ENCODE measurements around the gene MOB2. TPM values are rescaled to one million over a fixed set of nuclear protein-coding genes. Genes with fewer than 3 reads are reported as not detected.

MOB2 gene
- total RNA-seq, 4 donors from 2014 or later = 34.7 to 50.4 (median 40.5) TPM

DNA sequence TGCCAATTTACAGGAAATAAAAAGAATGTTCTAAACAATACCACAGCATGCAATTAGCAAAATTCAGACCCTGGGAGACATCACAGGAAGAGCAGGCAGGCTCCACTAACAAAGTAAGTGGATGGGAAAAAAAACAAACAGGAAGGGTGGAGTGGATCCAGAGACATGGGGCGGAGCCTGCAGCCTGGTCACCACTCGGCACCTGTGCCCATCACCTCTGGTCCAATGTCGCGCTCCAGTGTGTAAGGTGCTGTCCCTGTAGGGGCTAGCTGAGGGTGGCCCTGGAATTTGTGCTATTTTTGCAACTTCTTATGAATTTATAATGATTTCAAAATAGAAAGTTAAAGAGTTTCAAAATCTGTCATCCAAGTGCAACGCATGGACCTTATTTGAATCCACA lies 11.0 kb upstream of the MOB2 start:
- Histone ChIP-seq H3K27me3 (no peaks in the 10 kb centered on the region), H3K36me3 (peaks cover 0 to 6% (median 0%) of the 10 kb centered on the region in 3 donors), H3K4me1 (peaks cover 0 to 6% (median 0%) of the 10 kb centered on the region in 4 donors), H3K9me3 (no peaks in the 10 kb centered on the region), H3K4me3 (no peak overlapping the region), H3K27ac (no peak overlapping the region)
- no peak for DNase-seq
- TF ChIP-seq, protein P1, sequence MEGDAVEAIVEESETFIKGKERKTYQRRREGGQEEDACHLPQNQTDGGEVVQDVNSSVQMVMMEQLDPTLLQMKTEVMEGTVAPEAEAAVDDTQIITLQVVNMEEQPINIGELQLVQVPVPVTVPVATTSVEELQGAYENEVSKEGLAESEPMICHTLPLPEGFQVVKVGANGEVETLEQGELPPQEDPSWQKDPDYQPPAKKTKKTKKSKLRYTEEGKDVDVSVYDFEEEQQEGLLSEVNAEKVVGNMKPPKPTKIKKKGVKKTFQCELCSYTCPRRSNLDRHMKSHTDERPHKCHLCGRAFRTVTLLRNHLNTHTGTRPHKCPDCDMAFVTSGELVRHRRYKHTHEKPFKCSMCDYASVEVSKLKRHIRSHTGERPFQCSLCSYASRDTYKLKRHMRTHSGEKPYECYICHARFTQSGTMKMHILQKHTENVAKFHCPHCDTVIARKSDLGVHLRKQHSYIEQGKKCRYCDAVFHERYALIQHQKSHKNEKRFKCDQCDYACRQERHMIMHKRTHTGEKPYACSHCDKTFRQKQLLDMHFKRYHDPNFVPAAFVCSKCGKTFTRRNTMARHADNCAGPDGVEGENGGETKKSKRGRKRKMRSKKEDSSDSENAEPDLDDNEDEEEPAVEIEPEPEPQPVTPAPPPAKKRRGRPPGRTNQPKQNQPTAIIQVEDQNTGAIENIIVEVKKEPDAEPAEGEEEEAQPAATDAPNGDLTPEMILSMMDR (IDR thresholded peaks at IDR 0.05) = no peak
- TF ChIP-seq POLR2A (IDR thresholded peaks at IDR 0.05) = no peak

DNA sequence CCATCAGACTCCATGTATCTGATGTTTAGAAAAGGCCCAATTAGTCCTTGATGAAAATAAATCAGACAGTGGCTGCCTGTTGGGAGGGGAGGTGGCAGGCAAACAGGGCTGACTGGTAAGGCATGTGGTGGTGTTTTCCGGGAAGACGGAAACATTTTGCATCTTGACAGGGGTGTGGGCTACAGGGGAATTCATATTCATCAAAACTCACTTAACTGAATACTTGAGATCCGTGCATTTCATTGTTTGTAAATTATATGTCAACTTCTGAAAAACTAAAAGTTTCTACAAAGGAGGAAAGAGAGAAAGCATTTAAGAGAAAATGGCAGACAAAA lies 10.1 kb upstream of the MOB2 start:
- Histone ChIP-seq H3K4me3 (no peak overlapping the region), H3K9me3 (no peaks in the 10 kb centered on the region), H3K27ac (no peak overlapping the region), H3K36me3 (peaks cover 0 to 6% (median 0%) of the 10 kb centered on the region in 3 donors), H3K27me3 (no peaks in the 10 kb centered on the region), H3K4me1 (no peaks in the 10 kb centered on the region)
- TF ChIP-seq POLR2A (IDR thresholded peaks at IDR 0.05) = no peak
- TF ChIP-seq, protein P1 (IDR thresholded peaks at IDR 0.05) = no peak
- DNase-seq = no peak

DNA sequence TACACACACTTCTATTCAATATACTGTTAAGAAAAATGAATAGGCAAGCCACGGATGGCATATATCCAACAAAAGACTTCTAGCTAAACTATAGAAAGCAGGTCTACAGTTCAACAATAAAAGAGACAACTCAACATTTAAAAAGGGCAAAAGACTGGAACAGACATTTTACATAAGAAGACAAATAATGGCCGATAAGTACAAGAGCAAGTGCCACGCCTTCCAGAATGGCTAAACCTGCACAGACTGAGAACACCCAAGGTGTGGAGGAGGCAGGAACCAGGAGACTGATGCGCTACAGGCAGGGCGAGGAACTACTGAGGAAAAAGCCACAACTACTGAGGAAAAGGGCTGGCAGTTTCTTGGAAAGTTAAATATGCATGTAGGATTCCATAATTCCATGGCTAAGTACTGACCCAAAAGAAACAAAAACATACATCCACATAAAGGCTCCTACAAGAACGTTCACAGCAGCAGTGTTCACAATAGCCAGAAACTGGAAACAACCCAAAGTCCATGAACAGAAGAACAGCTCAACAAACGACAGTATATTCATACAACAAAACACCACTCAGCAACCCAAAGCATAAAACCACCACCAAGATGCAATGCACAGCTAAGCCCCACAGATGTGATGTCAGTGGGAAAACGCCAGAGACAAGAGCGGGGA lies 9.6 kb upstream of the MOB2 start:
- TF ChIP-seq, protein P1 (IDR thresholded peaks at IDR 0.05) = no peak
- no peak for TF ChIP-seq POLR2A (IDR thresholded peaks at IDR 0.05)
- Histone ChIP-seq H3K27ac (no peak overlapping the region), H3K4me3 (no peak overlapping the region), H3K4me1 (no peaks in the 10 kb centered on the region), H3K27me3 (no peaks in the 10 kb centered on the region), H3K36me3 (peaks cover 0 to 6% (median 0%) of the 10 kb centered on the region in 3 donors), H3K9me3 (no peaks in the 10 kb centered on the region)
- DNase-seq = no peak

DNA sequence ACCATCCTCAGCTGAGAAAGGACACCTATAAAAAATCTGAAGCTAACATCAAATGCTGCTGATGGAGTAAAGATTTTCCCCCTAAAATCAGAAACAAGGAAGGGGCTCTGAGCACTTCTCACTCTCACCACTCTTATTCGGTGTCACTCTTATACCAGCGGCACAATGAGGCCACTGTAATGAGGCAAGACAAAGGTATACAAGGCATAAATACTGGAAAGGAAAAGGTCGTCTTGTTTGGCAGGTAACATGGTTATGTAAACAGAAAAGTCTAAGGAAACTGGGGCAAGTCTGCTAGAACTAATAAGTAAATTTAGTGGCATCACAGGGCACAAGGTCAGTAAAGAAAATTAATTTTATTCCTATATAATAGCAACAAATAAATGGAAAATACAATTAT lies 8.1 kb upstream of the MOB2 start:
- no peaks in the 10 kb centered on the region for H3K36me3 ChIP-seq
- no peaks in the 10 kb centered on the region for H3K9me3 ChIP-seq
- H3K4me1 ChIP-seq = peaks cover 0 to 2% (median 0%) of the 10 kb centered on the region in 4 donors
- no peak overlapping the region for H3K27ac ChIP-seq
- TF ChIP-seq, protein P1 (IDR thresholded peaks at IDR 0.05) = no peak
- no peak for TF ChIP-seq POLR2A (IDR thresholded peaks at IDR 0.05)
- no peaks in the 10 kb centered on the region for H3K27me3 ChIP-seq
- no peak overlapping the region for H3K4me3 ChIP-seq
- DNase-seq = no peak

DNA sequence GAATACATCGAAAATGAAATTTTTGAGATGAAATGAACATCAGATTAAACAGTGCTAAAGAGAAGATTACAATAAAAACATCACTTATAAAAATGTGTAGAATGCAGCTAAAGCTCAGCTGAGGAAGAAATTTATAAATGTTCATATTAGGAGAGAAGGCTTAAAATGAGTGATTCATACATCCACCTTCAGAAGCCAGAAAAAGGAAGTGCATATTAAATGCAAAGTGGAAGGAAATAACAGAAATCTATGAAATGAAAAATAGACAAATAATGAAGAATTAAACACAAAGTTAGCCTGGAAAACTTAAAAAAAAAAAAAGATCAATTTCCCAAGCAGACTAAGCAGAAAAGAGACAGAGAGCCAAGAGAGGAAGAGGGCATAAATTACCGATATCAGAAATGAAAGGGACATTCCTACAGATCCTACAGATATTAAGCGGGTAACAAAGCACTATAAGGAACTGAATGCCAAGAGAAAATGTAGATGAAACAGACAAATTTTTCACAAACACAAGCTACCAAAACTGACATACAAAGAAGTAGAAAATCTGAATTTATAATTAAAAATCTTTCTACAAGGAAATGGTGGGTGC lies 7.2 kb upstream of the MOB2 start:
- Histone ChIP-seq H3K4me1 (peaks cover 0 to 9% (median 4%) of the 10 kb centered on the region in 4 donors), H3K36me3 (no peaks in the 10 kb centered on the region), H3K9me3 (no peaks in the 10 kb centered on the region), H3K4me3 (no peak overlapping the region), H3K27ac (no peak overlapping the region), H3K27me3 (no peaks in the 10 kb centered on the region)
- TF ChIP-seq, protein P1 (IDR thresholded peaks at IDR 0.05) = no peak
- no peak for TF ChIP-seq POLR2A (IDR thresholded peaks at IDR 0.05)
- no peak for DNase-seq

All from Peyer's patch (tissue), 4 donors.